ENCODE data around the gene TSPAN15. TPM values are rescaled to one million over a fixed set of nuclear protein-coding genes. Genes with fewer than 3 reads are reported as not detected.

TSPAN15 gene
- total and polyA plus RNA-seq, 4 donors: 44.3 to 68.4 (median 55.0) TPM

DNA sequence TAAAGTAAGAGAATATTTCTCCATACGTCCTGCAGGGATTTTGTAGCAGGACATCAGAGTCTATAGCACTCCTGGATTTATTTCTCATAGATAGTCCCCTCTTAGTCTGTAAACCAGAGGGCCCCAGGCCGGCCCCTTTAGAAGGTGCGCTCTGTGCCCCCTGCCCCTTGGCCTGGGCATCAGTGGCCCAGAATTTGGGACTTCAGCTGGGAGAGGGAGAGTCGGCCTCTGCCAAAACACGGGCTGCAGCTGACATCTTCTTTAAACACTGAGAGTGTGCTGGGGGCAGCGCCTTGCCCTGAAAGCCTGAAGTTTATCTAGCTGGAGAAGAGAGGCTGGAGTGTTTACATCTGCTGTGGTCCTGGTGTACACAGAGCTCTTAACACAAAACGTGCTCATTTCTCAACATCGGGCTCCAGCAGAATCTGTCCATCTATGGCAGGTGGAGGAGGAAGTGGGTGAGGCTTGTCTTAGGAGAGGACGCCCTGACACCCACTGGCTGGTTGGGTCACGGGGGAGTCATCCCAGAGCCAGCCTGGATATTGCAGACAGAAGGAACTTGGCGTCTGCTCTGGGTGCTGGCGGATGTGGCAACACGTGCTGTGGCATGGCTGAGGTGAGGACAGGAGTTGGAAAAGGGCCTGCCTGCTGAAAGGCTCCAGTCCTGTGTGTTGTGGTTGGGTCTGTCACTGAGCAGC, 29.5 kb upstream of the TSPAN15 start:
- TF ChIP-seq, protein P1, sequence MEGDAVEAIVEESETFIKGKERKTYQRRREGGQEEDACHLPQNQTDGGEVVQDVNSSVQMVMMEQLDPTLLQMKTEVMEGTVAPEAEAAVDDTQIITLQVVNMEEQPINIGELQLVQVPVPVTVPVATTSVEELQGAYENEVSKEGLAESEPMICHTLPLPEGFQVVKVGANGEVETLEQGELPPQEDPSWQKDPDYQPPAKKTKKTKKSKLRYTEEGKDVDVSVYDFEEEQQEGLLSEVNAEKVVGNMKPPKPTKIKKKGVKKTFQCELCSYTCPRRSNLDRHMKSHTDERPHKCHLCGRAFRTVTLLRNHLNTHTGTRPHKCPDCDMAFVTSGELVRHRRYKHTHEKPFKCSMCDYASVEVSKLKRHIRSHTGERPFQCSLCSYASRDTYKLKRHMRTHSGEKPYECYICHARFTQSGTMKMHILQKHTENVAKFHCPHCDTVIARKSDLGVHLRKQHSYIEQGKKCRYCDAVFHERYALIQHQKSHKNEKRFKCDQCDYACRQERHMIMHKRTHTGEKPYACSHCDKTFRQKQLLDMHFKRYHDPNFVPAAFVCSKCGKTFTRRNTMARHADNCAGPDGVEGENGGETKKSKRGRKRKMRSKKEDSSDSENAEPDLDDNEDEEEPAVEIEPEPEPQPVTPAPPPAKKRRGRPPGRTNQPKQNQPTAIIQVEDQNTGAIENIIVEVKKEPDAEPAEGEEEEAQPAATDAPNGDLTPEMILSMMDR (IDR thresholded peaks at IDR 0.05; ENCODE audit: control extremely low read depth, extremely low read depth): no peak
- Histone ChIP-seq H3K27me3 (ENCODE audit: control insufficient read depth in 3 of 3, insufficient read depth in 3 of 3, low read length in 2 of 3) (no peaks in the 10 kb centered on the region), H3K27ac (ENCODE audit: low read depth in 1 of 2, low read length in 1 of 2) (peak overlapping the region; percentile 30 to 59), H3K4me3 (no peak overlapping the region), H3K4me1 (ENCODE audit: control insufficient read depth in 5 of 5, insufficient read depth in 5 of 5, low read length in 5 of 5) (peaks cover 0 to 24% (median 5%) of the 10 kb centered on the region in 5 donors), H3K9ac (ENCODE audit: insufficient read depth in 1 of 2, low read length in 2 of 2) (no peak overlapping the region), H3K9me3 (ENCODE audit: control insufficient read depth in 4 of 4, insufficient read depth in 3 of 4, low read length in 3 of 4) (no peaks in the 10 kb centered on the region), H3K36me3 (ENCODE audit: control insufficient read depth in 4 of 4, insufficient read depth in 4 of 4, low read length in 4 of 4) (no peaks in the 10 kb centered on the region)
- peak; percentile 60 for ATAC-seq (ENCODE audit: insufficient read depth, low FRiP score)
- peak; percentile 55 to 83 (median 73) for DNase-seq
- 41 to 43% methylated on average over 13 of the region's 13 CpGs for WGBS, 2 donors

DNA sequence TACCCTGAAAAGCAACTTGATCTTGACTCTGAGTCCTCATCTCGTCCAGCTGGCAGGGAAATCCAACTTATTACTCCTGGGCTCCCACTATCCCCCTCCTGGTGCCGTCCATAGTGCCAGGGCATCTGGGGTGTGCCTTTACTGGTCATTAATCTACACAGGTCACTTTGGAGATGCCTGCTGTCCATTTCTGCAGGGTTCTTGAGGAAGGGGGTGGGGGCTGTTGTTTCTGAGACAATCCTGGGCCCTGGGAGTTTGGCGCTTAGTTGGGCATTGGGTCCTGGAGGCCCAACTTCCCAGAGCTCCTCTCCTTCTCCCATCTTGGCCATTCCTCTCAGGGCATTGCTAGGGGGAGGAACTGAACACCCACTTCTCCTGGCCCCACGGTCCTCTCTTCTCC, 28.6 kb upstream of the TSPAN15 start:
- TF ChIP-seq, protein P1 (IDR thresholded peaks at IDR 0.05; ENCODE audit: control extremely low read depth, extremely low read depth): no peak
- Histone ChIP-seq H3K27me3 (ENCODE audit: control insufficient read depth in 3 of 3, insufficient read depth in 3 of 3, low read length in 2 of 3) (no peaks in the 10 kb centered on the region), H3K4me3 (no peak overlapping the region), H3K9ac (ENCODE audit: insufficient read depth in 1 of 2, low read length in 2 of 2) (no peak overlapping the region), H3K36me3 (ENCODE audit: control insufficient read depth in 4 of 4, insufficient read depth in 4 of 4, low read length in 4 of 4) (no peaks in the 10 kb centered on the region), H3K9me3 (ENCODE audit: control insufficient read depth in 4 of 4, insufficient read depth in 3 of 4, low read length in 3 of 4) (no peaks in the 10 kb centered on the region), H3K4me1 (ENCODE audit: control insufficient read depth in 5 of 5, insufficient read depth in 5 of 5, low read length in 5 of 5) (peaks cover 0 to 20% (median 5%) of the 10 kb centered on the region in 5 donors), H3K27ac (ENCODE audit: low read depth in 1 of 2, low read length in 1 of 2) (no peak overlapping the region)
- WGBS, 2 donors: 91 to 93% methylated on average over 4 of the region's 4 CpGs
- ATAC-seq (ENCODE audit: insufficient read depth, low FRiP score) (no peak), DNase-seq (no peak)

DNA sequence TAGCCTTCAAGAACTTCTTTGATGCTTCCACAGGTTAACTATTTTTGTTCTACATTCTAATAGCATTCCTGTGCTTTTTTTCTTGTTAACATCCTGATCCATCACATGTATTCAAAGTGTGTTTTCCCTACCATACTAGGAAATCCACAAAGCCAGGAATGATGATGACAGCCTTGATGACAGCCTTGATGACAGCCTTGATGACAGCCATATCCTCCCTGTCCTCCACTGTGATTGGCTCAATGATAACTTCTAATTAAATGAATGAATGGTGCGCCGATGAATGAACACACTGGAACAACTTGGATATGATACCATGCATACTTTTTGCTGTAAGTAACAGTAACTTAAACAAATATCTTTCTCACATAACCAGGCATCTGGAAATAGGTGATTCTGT, 26.2 kb upstream of the TSPAN15 start:
- Histone ChIP-seq H3K27me3 (ENCODE audit: control insufficient read depth in 3 of 3, insufficient read depth in 3 of 3, low read length in 2 of 3) (no peaks in the 10 kb centered on the region), H3K4me1 (ENCODE audit: control insufficient read depth in 5 of 5, insufficient read depth in 5 of 5, low read length in 5 of 5) (peaks cover 0 to 11% (median 0%) of the 10 kb centered on the region in 5 donors), H3K9ac (ENCODE audit: insufficient read depth in 1 of 2, low read length in 2 of 2) (no peak overlapping the region), H3K36me3 (ENCODE audit: control insufficient read depth in 4 of 4, insufficient read depth in 4 of 4, low read length in 4 of 4) (no peaks in the 10 kb centered on the region), H3K9me3 (ENCODE audit: control insufficient read depth in 4 of 4, insufficient read depth in 3 of 4, low read length in 3 of 4) (no peaks in the 10 kb centered on the region), H3K27ac (ENCODE audit: low read depth in 1 of 2, low read length in 1 of 2) (no peak overlapping the region), H3K4me3 (no peak overlapping the region)
- DNase-seq: no peak
- TF ChIP-seq, protein P1 (IDR thresholded peaks at IDR 0.05; ENCODE audit: control extremely low read depth, extremely low read depth): no peak
- 97 to 98% methylated on average over 2 of the region's 2 CpGs for WGBS, 2 donors
- no peak for ATAC-seq (ENCODE audit: insufficient read depth, low FRiP score)
